ENCODE data around the gene FIGNL1. TPM values are rescaled to one million over a fixed set of nuclear protein-coding genes. Genes with fewer than 3 reads are reported as not detected.
A peak's percentile ranks its signal among the peaks of the same experiment; 100 is the strongest.
"Not testable (repeated sequence)": the region's sequence is repeated elsewhere in the genome, so short reads cannot be mapped to it uniquely, and the experiment has no call there.

Gene FIGNL1
- total and polyA plus RNA-seq, 5 donors from 2014 or later: 10.8 to 13.8 (median 12.5) TPM

DNA sequence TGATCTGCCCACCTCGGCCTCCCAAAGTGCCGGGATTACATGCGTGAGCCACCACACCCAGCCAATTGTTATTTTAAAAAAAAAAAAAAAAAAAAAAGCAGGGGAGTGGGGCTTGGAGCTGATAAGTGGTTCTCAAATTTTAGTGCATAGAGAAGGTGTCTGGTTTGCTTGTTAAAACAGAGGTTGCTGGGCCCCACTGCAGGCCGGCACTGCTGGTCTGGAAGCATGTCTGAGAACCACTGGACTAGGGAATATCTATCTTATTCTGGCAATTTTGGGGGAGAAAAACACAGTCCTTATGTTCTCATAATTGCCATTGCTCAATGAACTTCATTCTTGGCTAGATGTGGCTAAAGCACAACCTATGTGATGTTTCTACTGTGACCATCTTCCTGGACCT is 19.0 kb upstream of the FIGNL1 start:
- H3K27ac Mint-ChIP-seq: no peak overlapping the region
- no peak for DNase-seq
- Histone ChIP-seq H3K9me3 (ENCODE audit: control insufficient read depth in 2 of 2, low read length in 2 of 2) (no peaks in the 10 kb centered on the region), H3K36me3 (ENCODE audit: control insufficient read depth, insufficient read depth, low read length) (no peaks in the 10 kb centered on the region), H3K27me3 (ENCODE audit: control insufficient read depth, insufficient read depth, low read length) (no peaks in the 10 kb centered on the region), H3K4me1 (ENCODE audit: control insufficient read depth, insufficient read depth, low read length, poor library complexity, severe bottlenecking) (peaks cover 8% of the 10 kb centered on the region), H3K4me3 (ENCODE audit: low read depth, low read length) (no peak overlapping the region), H3K27ac (ENCODE audit: insufficient read depth, low read length, poor library complexity, severe bottlenecking) (no peak overlapping the region)
- H3K27me3 Mint-ChIP-seq: peaks cover 2% of the 10 kb centered on the region
- no peaks in the 10 kb centered on the region for H3K36me3 Mint-ChIP-seq
- no peak for ATAC-seq (ENCODE audit: low read depth in 2 of 2)
- H3K9me3 Mint-ChIP-seq: no peaks in the 10 kb centered on the region
- no peak overlapping the region for H3K4me3 Mint-ChIP-seq
- peaks cover 0 to 12% (median 7%) of the 10 kb centered on the region in 4 donors for H3K4me1 Mint-ChIP-seq

DNA sequence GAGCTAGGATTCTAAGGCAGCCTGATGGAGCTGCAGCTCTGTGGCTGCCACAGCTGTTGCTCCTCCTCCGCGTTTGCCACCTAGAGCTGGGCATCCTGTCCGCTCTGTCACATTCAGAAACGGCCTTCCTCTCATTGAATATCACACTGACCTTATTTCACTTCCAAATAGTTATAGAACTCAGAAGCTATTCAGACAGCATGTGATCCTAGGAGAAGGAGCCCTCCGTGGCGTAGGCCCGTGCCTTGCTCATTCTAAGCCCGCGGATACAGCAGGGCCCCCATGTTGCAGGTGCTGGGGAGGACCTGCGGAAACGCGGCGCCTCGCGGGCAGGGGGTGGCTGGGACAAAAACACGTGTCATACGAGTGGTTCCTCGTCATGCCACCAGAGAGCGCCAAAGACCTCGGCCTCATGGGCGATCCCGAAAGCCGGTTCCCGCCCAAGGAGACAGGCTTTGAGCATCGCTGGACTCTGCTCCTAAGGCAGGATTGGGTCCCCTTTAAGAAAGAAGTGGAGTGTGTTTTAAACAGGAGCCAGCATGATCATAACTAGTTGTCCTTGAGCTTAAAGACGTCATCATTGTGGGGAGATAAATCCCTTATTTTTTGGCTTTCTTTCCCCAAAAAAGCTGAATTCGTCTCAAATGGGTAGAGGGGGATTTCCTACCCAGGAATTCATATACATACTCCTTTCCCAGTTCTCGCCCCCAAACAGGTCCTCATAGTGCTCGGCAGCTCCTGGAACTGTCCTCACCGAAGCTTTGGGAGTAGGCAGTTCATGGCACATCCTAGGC is 17.9 kb upstream of the FIGNL1 start:
- peak; percentile 90 to 96 for ATAC-seq (ENCODE audit: low read depth in 2 of 2)
- H3K27me3 ChIP-seq (ENCODE audit: control insufficient read depth, insufficient read depth, low read length): no peaks in the 10 kb centered on the region
- H3K36me3 ChIP-seq (ENCODE audit: control insufficient read depth, insufficient read depth, low read length): no peaks in the 10 kb centered on the region
- H3K4me3 ChIP-seq (ENCODE audit: low read depth, low read length): peak overlapping the region; percentile 57
- Mint-ChIP-seq H3K27ac (peak overlapping the region; percentile 59 to 94 (median 84)), H3K27me3 (no peaks in the 10 kb centered on the region), H3K4me3 (peak overlapping the region in 3 of 4 donors; percentile 16 to 77 (median 77)), H3K9me3 (no peaks in the 10 kb centered on the region), H3K36me3 (no peaks in the 10 kb centered on the region), H3K4me1 (peaks cover 0 to 12% (median 7%) of the 10 kb centered on the region in 4 donors)
- peaks cover 8% of the 10 kb centered on the region for H3K4me1 ChIP-seq (ENCODE audit: control insufficient read depth, insufficient read depth, low read length, poor library complexity, severe bottlenecking)
- DNase-seq: peak; percentile 58 to 87 (median 78)
- H3K9me3 ChIP-seq (ENCODE audit: control insufficient read depth in 2 of 2, low read length in 2 of 2): no peaks in the 10 kb centered on the region
- no peak overlapping the region for H3K27ac ChIP-seq (ENCODE audit: insufficient read depth, low read length, poor library complexity, severe bottlenecking)

DNA sequence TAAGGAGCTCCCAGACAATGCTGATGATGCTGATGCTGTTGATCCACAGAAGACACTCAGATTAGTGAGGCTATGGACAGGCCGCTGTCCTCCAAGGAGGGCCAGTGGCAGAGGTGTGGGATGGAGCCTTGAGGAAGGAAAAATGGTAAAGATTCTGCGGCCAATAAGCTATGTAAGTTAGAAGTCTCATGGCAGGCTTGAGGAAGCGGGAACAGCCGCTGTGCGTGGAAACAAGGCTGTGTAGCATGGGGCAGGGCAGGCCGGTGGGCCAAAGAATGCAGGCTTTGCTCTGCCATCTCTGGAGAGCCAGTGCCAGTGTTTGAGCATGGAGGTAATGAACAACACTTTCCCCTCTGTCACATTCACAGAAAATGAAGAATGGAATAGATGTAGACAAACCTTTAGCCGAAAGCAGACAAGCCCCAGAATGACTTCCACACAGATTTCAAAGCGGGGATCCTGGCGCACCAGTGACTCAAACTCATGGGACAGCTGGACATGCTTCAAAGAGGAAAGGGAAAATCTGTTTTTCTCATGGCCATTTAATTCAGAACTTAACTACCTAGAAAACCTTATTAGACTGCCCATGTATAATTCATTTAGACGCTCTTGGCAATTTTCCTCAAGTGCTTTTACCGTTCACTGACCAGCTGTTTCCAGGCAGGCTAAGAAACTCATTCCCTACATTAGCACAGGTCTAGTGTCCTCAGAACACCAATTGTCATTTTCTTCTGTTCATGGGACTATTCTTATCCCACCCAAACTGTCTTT is 16.9 kb upstream of the FIGNL1 start:
- no peaks in the 10 kb centered on the region for H3K27me3 ChIP-seq (ENCODE audit: control insufficient read depth, insufficient read depth, low read length)
- H3K36me3 ChIP-seq (ENCODE audit: control insufficient read depth, insufficient read depth, low read length): no peaks in the 10 kb centered on the region
- peaks cover 5% of the 10 kb centered on the region for H3K27me3 Mint-ChIP-seq
- H3K9me3 ChIP-seq (ENCODE audit: control insufficient read depth in 2 of 2, low read length in 2 of 2): no peaks in the 10 kb centered on the region
- H3K36me3 Mint-ChIP-seq: no peaks in the 10 kb centered on the region
- no peaks in the 10 kb centered on the region for H3K9me3 Mint-ChIP-seq
- DNase-seq (no peak), ATAC-seq (ENCODE audit: low read depth in 2 of 2) (no peak)
- H3K27ac Mint-ChIP-seq: peak overlapping the region in 1 of 3 donors; percentile 84
- peaks cover 0 to 12% (median 7%) of the 10 kb centered on the region in 4 donors for H3K4me1 Mint-ChIP-seq
- H3K4me3 Mint-ChIP-seq: peak overlapping the region in 1 of 4 donors; percentile 77
- H3K27ac ChIP-seq (ENCODE audit: insufficient read depth, low read length, poor library complexity, severe bottlenecking): no peak overlapping the region
- H3K4me3 ChIP-seq (ENCODE audit: low read depth, low read length): no peak overlapping the region
- peaks cover 8% of the 10 kb centered on the region for H3K4me1 ChIP-seq (ENCODE audit: control insufficient read depth, insufficient read depth, low read length, poor library complexity, severe bottlenecking)

DNA sequence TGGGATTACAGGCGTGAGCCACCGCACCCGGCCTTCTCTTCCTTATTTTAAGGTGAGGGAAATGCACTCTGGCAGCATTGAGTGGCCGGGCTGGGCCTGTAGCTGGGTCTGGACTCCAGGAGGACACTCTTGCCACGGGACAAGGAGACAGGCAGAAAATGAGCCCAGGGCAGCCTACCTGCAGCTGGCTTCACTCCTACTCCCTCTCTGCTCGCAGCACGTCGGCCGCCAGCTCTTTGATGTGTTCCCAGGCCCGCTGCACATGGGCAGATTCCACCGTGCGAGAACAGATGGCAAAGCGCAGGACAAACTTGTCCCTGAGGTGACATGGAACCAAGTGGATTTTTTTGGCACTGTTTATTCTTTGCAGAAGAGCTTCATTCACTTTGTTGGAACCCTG is 12.9 kb upstream of the FIGNL1 start:
- DNase-seq (no peak), ATAC-seq (ENCODE audit: low read depth in 2 of 2) (no peak)
- Mint-ChIP-seq H3K4me1 (peaks cover 3 to 8% (median 6%) of the 10 kb centered on the region in 4 donors), H3K4me3 (no peak overlapping the region), H3K36me3 (no peaks in the 10 kb centered on the region), H3K9me3 (peaks cover 0 to 2% (median 0%) of the 10 kb centered on the region in 7 donors), H3K27ac (no peak overlapping the region), H3K27me3 (peaks cover 5% of the 10 kb centered on the region)
- no peaks in the 10 kb centered on the region for H3K36me3 ChIP-seq (ENCODE audit: control insufficient read depth, insufficient read depth, low read length)
- no peak overlapping the region for H3K27ac ChIP-seq (ENCODE audit: insufficient read depth, low read length, poor library complexity, severe bottlenecking)
- H3K9me3 ChIP-seq (ENCODE audit: control insufficient read depth in 2 of 2, low read length in 2 of 2): no peaks in the 10 kb centered on the region
- peaks cover 5% of the 10 kb centered on the region for H3K4me1 ChIP-seq (ENCODE audit: control insufficient read depth, insufficient read depth, low read length, poor library complexity, severe bottlenecking)
- no peak overlapping the region for H3K4me3 ChIP-seq (ENCODE audit: low read depth, low read length)
- no peaks in the 10 kb centered on the region for H3K27me3 ChIP-seq (ENCODE audit: control insufficient read depth, insufficient read depth, low read length)

DNA sequence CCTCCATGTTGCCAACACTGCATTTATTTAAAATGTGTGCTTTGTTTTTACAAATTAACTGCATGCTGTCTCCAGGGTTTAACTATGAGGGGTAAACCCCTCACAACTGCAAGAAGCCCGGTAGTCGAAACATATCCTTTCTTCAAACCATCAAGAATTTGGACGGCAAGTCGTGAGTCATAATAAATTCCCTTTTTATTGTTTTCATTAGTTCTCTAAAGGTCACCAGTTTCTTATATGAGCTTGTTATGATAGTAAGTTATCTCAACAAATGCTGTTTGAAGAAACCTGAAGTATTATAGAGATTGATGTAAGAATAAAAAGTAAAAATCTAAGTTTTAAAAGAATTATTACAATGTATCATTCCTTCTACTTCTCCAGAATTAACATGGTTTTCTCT is 12.2 kb upstream of the FIGNL1 start:
- Histone ChIP-seq H3K36me3 (ENCODE audit: control insufficient read depth, insufficient read depth, low read length) (no peaks in the 10 kb centered on the region), H3K27me3 (ENCODE audit: control insufficient read depth, insufficient read depth, low read length) (no peaks in the 10 kb centered on the region), H3K4me1 (ENCODE audit: control insufficient read depth, insufficient read depth, low read length, poor library complexity, severe bottlenecking) (no peaks in the 10 kb centered on the region), H3K9me3 (ENCODE audit: control insufficient read depth in 2 of 2, low read length in 2 of 2) (no peaks in the 10 kb centered on the region), H3K27ac (ENCODE audit: insufficient read depth, low read length, poor library complexity, severe bottlenecking) (no peak overlapping the region), H3K4me3 (ENCODE audit: low read depth, low read length) (no peak overlapping the region)
- H3K27ac Mint-ChIP-seq: no peak overlapping the region
- H3K27me3 Mint-ChIP-seq: peaks cover 8% of the 10 kb centered on the region
- peaks cover 0 to 2% (median 0%) of the 10 kb centered on the region in 7 donors for H3K9me3 Mint-ChIP-seq
- H3K4me1 Mint-ChIP-seq: peaks cover 1 to 3% (median 1%) of the 10 kb centered on the region in 4 donors
- DNase-seq: peak in 1 of 3 donors; percentile 5
- ATAC-seq (ENCODE audit: low read depth in 2 of 2): no peak
- H3K36me3 Mint-ChIP-seq: no peaks in the 10 kb centered on the region
- no peak overlapping the region for H3K4me3 Mint-ChIP-seq

DNA sequence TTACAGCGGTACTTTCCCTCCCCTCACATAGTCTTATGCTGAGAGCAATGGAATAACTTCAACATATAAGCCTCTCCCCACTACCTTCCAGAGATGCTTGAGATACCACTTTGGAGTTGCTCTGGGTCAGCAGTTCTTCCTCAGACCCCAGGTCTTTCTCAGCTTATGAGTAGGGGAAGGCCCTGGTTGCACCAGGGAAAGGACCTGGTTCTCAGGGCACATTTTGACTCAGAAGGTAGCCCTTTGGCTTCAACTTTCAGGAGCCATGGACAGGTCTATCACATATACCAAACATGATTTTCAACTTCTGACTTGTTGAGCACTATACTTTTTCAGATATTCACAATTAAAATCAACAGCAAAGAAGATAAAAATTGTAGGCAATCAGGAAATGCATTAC is 11.5 kb upstream of the FIGNL1 start:
- peaks cover 0 to 3% (median 0%) of the 10 kb centered on the region in 4 donors for H3K4me1 Mint-ChIP-seq
- Histone ChIP-seq H3K27ac (ENCODE audit: insufficient read depth, low read length, poor library complexity, severe bottlenecking) (no peak overlapping the region), H3K9me3 (ENCODE audit: control insufficient read depth in 2 of 2, low read length in 2 of 2) (no peaks in the 10 kb centered on the region), H3K4me3 (ENCODE audit: low read depth, low read length) (no peak overlapping the region), H3K27me3 (ENCODE audit: control insufficient read depth, insufficient read depth, low read length) (peaks cover 2% of the 10 kb centered on the region), H3K36me3 (ENCODE audit: control insufficient read depth, insufficient read depth, low read length) (no peaks in the 10 kb centered on the region), H3K4me1 (ENCODE audit: control insufficient read depth, insufficient read depth, low read length, poor library complexity, severe bottlenecking) (no peaks in the 10 kb centered on the region)
- ATAC-seq (ENCODE audit: low read depth in 2 of 2) (no peak), DNase-seq (no peak)
- H3K9me3 Mint-ChIP-seq: peaks cover 0 to 2% (median 0%) of the 10 kb centered on the region in 7 donors
- no peak overlapping the region for H3K4me3 Mint-ChIP-seq
- peaks cover 10% of the 10 kb centered on the region for H3K27me3 Mint-ChIP-seq
- H3K27ac Mint-ChIP-seq: no peak overlapping the region
- no peaks in the 10 kb centered on the region for H3K36me3 Mint-ChIP-seq

DNA sequence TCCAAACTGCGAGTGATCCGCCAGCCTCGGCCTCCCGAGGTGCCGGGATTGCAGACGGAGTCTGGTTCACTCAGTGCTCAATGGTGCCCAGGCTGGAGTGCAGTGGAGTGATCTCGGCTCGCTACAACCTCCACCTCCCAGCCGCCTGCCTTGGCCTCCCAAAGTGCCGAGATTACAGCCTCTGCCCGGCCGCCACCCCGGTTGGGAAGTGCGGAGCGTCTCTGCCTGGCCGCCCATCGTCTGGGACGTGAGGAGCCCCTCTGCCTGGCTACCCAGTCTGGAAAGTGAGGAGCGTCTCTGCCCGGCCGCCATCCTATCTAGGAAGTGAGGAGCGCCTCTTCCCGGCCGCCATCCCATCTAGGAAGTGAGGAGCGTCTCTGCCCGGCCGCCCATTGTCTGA is 9.0 kb upstream of the FIGNL1 start:
- H3K27ac ChIP-seq (ENCODE audit: insufficient read depth, low read length, poor library complexity, severe bottlenecking); H3K27ac Mint-ChIP-seq; H3K4me1 Mint-ChIP-seq; H3K4me3 Mint-ChIP-seq; H3K36me3 ChIP-seq (ENCODE audit: control insufficient read depth, insufficient read depth, low read length); H3K4me3 ChIP-seq (ENCODE audit: low read depth, low read length); H3K4me1 ChIP-seq (ENCODE audit: control insufficient read depth, insufficient read depth, low read length, poor library complexity, severe bottlenecking); H3K9me3 ChIP-seq (ENCODE audit: control insufficient read depth in 2 of 2, low read length in 2 of 2); H3K36me3 Mint-ChIP-seq; H3K9me3 Mint-ChIP-seq; DNase-seq; H3K27me3 ChIP-seq (ENCODE audit: control insufficient read depth, insufficient read depth, low read length); ATAC-seq (ENCODE audit: low read depth in 2 of 2): not testable (repeated sequence)
- H3K27me3 Mint-ChIP-seq: peaks cover 32% of the 10 kb centered on the region
